ENCODE measurements around the gene FRMD1.

- TF ChIP-seq, protein P1, sequence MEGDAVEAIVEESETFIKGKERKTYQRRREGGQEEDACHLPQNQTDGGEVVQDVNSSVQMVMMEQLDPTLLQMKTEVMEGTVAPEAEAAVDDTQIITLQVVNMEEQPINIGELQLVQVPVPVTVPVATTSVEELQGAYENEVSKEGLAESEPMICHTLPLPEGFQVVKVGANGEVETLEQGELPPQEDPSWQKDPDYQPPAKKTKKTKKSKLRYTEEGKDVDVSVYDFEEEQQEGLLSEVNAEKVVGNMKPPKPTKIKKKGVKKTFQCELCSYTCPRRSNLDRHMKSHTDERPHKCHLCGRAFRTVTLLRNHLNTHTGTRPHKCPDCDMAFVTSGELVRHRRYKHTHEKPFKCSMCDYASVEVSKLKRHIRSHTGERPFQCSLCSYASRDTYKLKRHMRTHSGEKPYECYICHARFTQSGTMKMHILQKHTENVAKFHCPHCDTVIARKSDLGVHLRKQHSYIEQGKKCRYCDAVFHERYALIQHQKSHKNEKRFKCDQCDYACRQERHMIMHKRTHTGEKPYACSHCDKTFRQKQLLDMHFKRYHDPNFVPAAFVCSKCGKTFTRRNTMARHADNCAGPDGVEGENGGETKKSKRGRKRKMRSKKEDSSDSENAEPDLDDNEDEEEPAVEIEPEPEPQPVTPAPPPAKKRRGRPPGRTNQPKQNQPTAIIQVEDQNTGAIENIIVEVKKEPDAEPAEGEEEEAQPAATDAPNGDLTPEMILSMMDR (conservative IDR thresholded peaks at IDR 0.05), result no peak
- TF ChIP-seq EZH2 (IDR thresholded peaks at IDR 0.05; ENCODE audit: low read depth), result no peak
Measured at GRCh38 chr6:168031411-168031971, 47.5 kb downstream of the FRMD1 start.

Data from PC-9 (cell line).